DOHH2 (cell line): ENCODE data around the gene CD14.

ENCODE experiments used
- H3F3A ChIP-seq: fragments of 200-600 bp; sonication (generic), shearing (Covaris generic); 2 replicates; pipeline ENCODE4 v1.6.0; 2016; ENCODE audit warnings: antibody characterized with exemption, mild to moderate bottlenecking; ENCODE audit not compliant: control insufficient read depth, insufficient read depth
- H3K27ac ChIP-seq: fragments of 200-600 bp; sonication (generic); 2 replicates; pipeline ENCODE4 v1.5.1; 2014; ENCODE audit warnings: low read depth, mild to moderate bottlenecking, low read length, moderate library complexity
- H3K27me3 ChIP-seq: fragments of 200-600 bp; sonication (generic); 2 replicates; pipeline ENCODE4 v1.6.1; 2014; ENCODE audit warnings: mild to moderate bottlenecking, low read length, mixed read lengths; ENCODE audit not compliant: control insufficient read depth
- H3K36me3 ChIP-seq: fragments of 200-600 bp; sonication (generic); 2 replicates; pipeline ENCODE4 v1.6.1; 2014; ENCODE audit warnings: mild to moderate bottlenecking, low read length, moderate library complexity, mixed read lengths; ENCODE audit not compliant: control insufficient read depth
- H3K4me1 ChIP-seq: fragments of 200-600 bp; sonication (generic); 2 replicates; pipeline ENCODE4 v1.6.1; 2014; ENCODE audit warnings: mild to moderate bottlenecking, low read length, mixed read lengths; ENCODE audit not compliant: control insufficient read depth
- H3K4me2 ChIP-seq: fragments of 200-600 bp; sonication (generic); 2 replicates; pipeline ENCODE4 v1.6.0; 2014; ENCODE audit warnings: mild to moderate bottlenecking, low read length, moderate library complexity
- H3K4me3 ChIP-seq: fragments of 200-600 bp; sonication (generic); 2 replicates; pipeline ENCODE4 v1.5.1; 2014; ENCODE audit warnings: mild to moderate bottlenecking, low read length, mixed read lengths
- H3K79me2 ChIP-seq: fragments of 200-600 bp; sonication (generic); 2 replicates; pipeline ENCODE4 v1.6.1; 2014; ENCODE audit warnings: mild to moderate bottlenecking, low read length, mixed read lengths; ENCODE audit not compliant: control insufficient read depth
- H3K9me2 ChIP-seq: fragments of 200-600 bp; sonication (generic); replicated peaks from 2 replicates; pipeline ENCODE4 v1.6.1; 2014; ENCODE audit warnings: mild to moderate bottlenecking, low read length, mixed read lengths; ENCODE audit not compliant: control insufficient read depth
- H3K9me3 ChIP-seq: fragments of 200-600 bp; sonication (generic); 2 replicates; pipeline ENCODE4 v1.6.1; 2014; ENCODE audit warnings: antibody characterized with exemption, low read length, mixed read lengths; ENCODE audit not compliant: control insufficient read depth, insufficient read depth
- H4K20me1 ChIP-seq: fragments of 200-600 bp; sonication (generic); 2 replicates; pipeline ENCODE4 v1.6.0; 2014; ENCODE audit warnings: low read depth, mild to moderate bottlenecking, antibody characterized with exemption, low read length, moderate library complexity; ENCODE audit not compliant: control insufficient read depth, insufficient read depth
- EZH2phosphoT487 ChIP-seq: fragments of 200-600 bp; sonication (generic); IDR thresholded peaks from 2 replicates; pipeline ENCODE4 v1.6.1; 2017; ENCODE audit warnings: borderline replicate concordance, mild to moderate bottlenecking, antibody characterized with exemption, low read length, moderate library complexity, mixed read lengths
- TF ChIP-seq, protein P1 (sequence below): fragments of 200-600 bp; sonication (generic); IDR thresholded peaks from one replicate; pipeline ENCODE4 v1.5.1; 2014; ENCODE audit warnings: antibody characterized with exemption, mild to moderate bottlenecking, low read depth, low read length; ENCODE audit not compliant: poor library complexity, severe bottlenecking

CD14 gene

DNA sequence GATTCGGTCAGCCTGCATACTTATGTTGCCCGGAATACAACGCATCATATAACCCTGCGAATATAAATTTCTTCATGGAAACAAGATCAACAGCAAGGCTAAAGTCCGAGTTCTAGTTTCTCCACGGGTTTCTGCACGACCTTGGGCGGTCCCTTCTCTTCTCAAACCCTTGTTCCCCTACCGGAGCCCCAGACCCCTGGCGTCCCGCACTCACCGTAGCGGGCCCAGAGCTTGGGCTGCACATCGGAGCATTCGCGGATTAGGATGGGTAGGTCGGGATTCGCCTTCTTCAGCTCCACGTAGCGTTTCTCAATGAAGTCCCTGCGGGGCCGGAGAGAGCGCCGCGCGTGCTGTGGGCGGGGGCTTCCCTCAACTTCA is 14.1 kb upstream of the CD14 start:
- H4K20me1 ChIP-seq, result 0 out of 2 replicates have a peak, but pooled peaks cover 7% of the 10 kb centered on the region
- H3K36me3 ChIP-seq, result peaks cover 83% of the 10 kb centered on the region
- peaks cover 20% of the 10 kb centered on the region for H3K4me1 ChIP-seq
- H3K27ac ChIP-seq, result peak overlapping the region; percentile 32
- TF ChIP-seq EZH2phosphoT487, result no peak
- TF ChIP-seq, protein P1, sequence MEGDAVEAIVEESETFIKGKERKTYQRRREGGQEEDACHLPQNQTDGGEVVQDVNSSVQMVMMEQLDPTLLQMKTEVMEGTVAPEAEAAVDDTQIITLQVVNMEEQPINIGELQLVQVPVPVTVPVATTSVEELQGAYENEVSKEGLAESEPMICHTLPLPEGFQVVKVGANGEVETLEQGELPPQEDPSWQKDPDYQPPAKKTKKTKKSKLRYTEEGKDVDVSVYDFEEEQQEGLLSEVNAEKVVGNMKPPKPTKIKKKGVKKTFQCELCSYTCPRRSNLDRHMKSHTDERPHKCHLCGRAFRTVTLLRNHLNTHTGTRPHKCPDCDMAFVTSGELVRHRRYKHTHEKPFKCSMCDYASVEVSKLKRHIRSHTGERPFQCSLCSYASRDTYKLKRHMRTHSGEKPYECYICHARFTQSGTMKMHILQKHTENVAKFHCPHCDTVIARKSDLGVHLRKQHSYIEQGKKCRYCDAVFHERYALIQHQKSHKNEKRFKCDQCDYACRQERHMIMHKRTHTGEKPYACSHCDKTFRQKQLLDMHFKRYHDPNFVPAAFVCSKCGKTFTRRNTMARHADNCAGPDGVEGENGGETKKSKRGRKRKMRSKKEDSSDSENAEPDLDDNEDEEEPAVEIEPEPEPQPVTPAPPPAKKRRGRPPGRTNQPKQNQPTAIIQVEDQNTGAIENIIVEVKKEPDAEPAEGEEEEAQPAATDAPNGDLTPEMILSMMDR, result no peak
- H3K79me2 ChIP-seq, result peaks cover 63% of the 10 kb centered on the region
- 0 out of 2 replicates have a peak, but pooled peaks cover 3% of the 10 kb centered on the region for H3F3A ChIP-seq
- H3K9me3 ChIP-seq, result no peaks in the 10 kb centered on the region
- no peaks in the 10 kb centered on the region for H3K9me2 ChIP-seq
- no peaks in the 10 kb centered on the region for H3K27me3 ChIP-seq
- H3K4me2 ChIP-seq, result peak overlapping the region; percentile 64
- H3K4me3 ChIP-seq, result peak overlapping the region; percentile 96

DNA sequence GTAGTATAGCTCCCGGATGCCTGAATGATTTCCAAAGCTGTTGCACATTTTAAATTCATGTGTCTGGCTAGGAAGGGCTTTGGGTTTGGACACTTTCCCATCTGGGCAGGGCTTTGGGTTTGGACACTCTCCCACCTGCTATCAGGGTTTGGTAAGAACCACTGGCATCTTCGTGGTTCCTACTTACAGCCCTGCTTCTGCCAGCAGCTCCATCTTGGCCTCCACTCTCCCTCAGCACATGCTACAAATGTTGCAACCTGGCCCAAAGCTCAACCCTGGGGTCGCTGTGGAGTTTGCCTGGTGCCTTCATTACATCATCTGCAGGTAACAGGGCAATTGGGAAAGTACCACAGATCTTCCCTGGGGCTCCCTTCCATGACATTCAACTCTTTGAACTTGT is 9.7 kb upstream of the CD14 start:
- Histone ChIP-seq H3K27me3 (no peaks in the 10 kb centered on the region), H3K79me2 (peaks cover 69% of the 10 kb centered on the region), H3K9me3 (no peaks in the 10 kb centered on the region), H3K4me3 (no peak overlapping the region), H3F3A (peaks cover 6% of the 10 kb centered on the region; the same call in 1 of the 2 replicates), H3K27ac (no peak overlapping the region), H3K36me3 (peaks cover 66% of the 10 kb centered on the region), H3K4me1 (peaks cover 37% of the 10 kb centered on the region), H3K9me2 (no peaks in the 10 kb centered on the region), H4K20me1 (0 out of 2 replicates have a peak, but pooled peaks cover 7% of the 10 kb centered on the region), H3K4me2 (no peak overlapping the region)
- no peak for TF ChIP-seq EZH2phosphoT487
- TF ChIP-seq, protein P1, result no peak

DNA sequence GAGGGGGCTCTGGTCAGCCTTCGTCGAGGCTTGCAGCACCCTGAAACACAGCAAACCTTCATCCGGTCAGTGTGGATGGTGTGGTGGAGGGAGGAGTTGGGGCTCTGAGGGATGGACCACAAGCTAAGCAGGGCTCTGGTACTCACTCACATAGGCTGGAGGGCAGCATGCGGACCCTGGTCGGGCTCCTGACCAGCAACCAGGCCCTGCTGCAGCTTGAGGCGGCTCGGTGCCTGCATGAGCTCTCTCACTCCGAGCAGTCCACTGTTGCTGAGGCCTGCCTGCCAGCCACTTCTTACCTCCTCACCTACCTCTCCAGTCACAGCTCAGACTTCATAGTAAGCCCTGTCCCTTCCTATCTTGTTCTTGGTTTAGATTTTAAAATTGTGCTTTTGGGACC is 8.7 kb upstream of the CD14 start:
- 0 out of 2 replicates have a peak, but pooled peaks cover 4% of the 10 kb centered on the region for H4K20me1 ChIP-seq
- H3K27ac ChIP-seq, result no peak overlapping the region
- peaks cover 61% of the 10 kb centered on the region for H3K79me2 ChIP-seq
- H3K4me1 ChIP-seq, result peaks cover 37% of the 10 kb centered on the region
- H3K36me3 ChIP-seq, result peaks cover 61% of the 10 kb centered on the region
- H3K27me3 ChIP-seq, result no peaks in the 10 kb centered on the region
- no peak overlapping the region for H3K4me3 ChIP-seq
- H3F3A ChIP-seq, result peaks cover 6% of the 10 kb centered on the region; the same call in 1 of the 2 replicates
- peak overlapping the region; percentile 90 for H3K4me2 ChIP-seq
- no peak for TF ChIP-seq EZH2phosphoT487
- TF ChIP-seq, protein P1, result no peak
- no peaks in the 10 kb centered on the region for H3K9me3 ChIP-seq
- H3K9me2 ChIP-seq, result no peaks in the 10 kb centered on the region
